B cell (primary cell): ENCODE measurements around the gene CTDP1. TPM values are rescaled to one million over a fixed set of nuclear protein-coding genes. Genes with fewer than 3 reads are reported as not detected.

Experiments used
- ATAC-seq: fragments of 200-7000 bp; cut with Tn5 transposase; one replicate; pipeline ENCODE4 v1.10.0; 2021; ENCODE audit warnings: low read depth, mild to moderate bottlenecking, moderate number of reproducible peaks, moderate library complexity
- CTCF ChIA-PET: fragments of 350-600 bp; sonication (Branson Sonifier 250); formaldehyde crosslinking; loops from one replicate; lab custom pipeline; 2021; ENCODE audit warnings: antibody characterized with exemption, inconsistent platforms; lab: Charles Lee
- POLR2A ChIA-PET: fragments of 350-600 bp; sonication (Branson Sonifier 250); formaldehyde crosslinking; loops from one replicate; lab custom pipeline; 2021; ENCODE audit warnings: antibody characterized with exemption; lab: Charles Lee
- DNase-seq: peaks from one replicate; pipeline ENCODE4 v3.0.0; 2013
- H2AFZ ChIP-seq: 2 replicates; pipeline ENCODE4 v1.6.1; 2012; ENCODE audit warnings: mild to moderate bottlenecking, low read depth, low read length; ENCODE audit not compliant: insufficient read depth, poor library complexity, severe bottlenecking
- H3K27ac ChIP-seq, 2 donors: 1 replicate in 1 of 2; 2 replicates in 1 of 2; pipeline ENCODE4 v1.5.1; 2012 to 2013; ENCODE audit warnings: low read length in 2 of 2, mild to moderate bottlenecking in 2 of 2, moderate library complexity in 1 of 2
- H3K27me3 ChIP-seq, 4 experiments: fragments of 200-600 bp in 1 of 4; sonication (generic) in 1 of 4; replicated peaks in 1 of 4; 1 replicate in 2 of 4; 2 replicates in 2 of 4; pipeline versions ENCODE4 v1.6.1 to v1.7.0; 2013 to 2016; ENCODE audit warnings: low read length in 3 of 4, mild to moderate bottlenecking in 2 of 4, mixed read lengths in 1 of 4, moderate library complexity in 1 of 4; ENCODE audit not compliant: insufficient read depth in 4 of 4, control insufficient read depth in 3 of 4; ENCODE audit errors: control extremely low read depth in 1 of 4
- H3K36me3 ChIP-seq, 2 experiments: replicated peaks in 1 of 2; 1 replicate in 1 of 2; 2 replicates in 1 of 2; pipeline versions ENCODE4 v1.6.1 to v1.7.1; 2013; ENCODE audit warnings: low read length in 1 of 2; ENCODE audit not compliant: insufficient read depth in 2 of 2, control insufficient read depth in 1 of 2; ENCODE audit errors: control extremely low read depth in 1 of 2, extremely low read depth in 1 of 2
- H3K4me1 ChIP-seq, 2 donors: fragments of 200-600 bp in 1 of 2; sonication (generic) in 1 of 2; 1 replicate in 1 of 2; 2 replicates in 1 of 2; pipeline versions ENCODE4 v1.5.1 to v1.6.1; 2013 to 2017; ENCODE audit warnings: low read length in 2 of 2; ENCODE audit not compliant: control insufficient read depth in 2 of 2, insufficient read depth in 2 of 2
- H3K4me2 ChIP-seq: replicated peaks from 2 replicates; pipeline ENCODE3; 2012; ENCODE audit warnings: mild to moderate bottlenecking, low read depth, low read length; ENCODE audit not compliant: poor library complexity, severe bottlenecking
- H3K4me3 ChIP-seq, 5 experiments: fragments of 200-600 bp in 1 of 5; sonication (generic) in 1 of 5; 1 replicate in 3 of 5; 2 replicates in 2 of 5; pipeline versions ENCODE4 v1.5.1 to v1.7.0; 2011 to 2016; ENCODE audit warnings: low read length in 4 of 5, mild to moderate bottlenecking in 4 of 5, low read depth in 2 of 5, control low read depth in 1 of 5, moderate library complexity in 1 of 5; ENCODE audit not compliant: insufficient read depth in 1 of 5; ENCODE audit errors: control extremely low read depth in 1 of 5, extremely low read depth in 1 of 5
- H3K79me2 ChIP-seq: fragments of 200-600 bp; sonication (generic); one replicate; pipeline ENCODE4 v1.6.0; 2016; ENCODE audit warnings: low read length; ENCODE audit not compliant: control insufficient read depth, insufficient read depth
- H3K9ac ChIP-seq: fragments of 200-600 bp; sonication (generic); 2 replicates; pipeline ENCODE4 v1.6.1; 2017; ENCODE audit warnings: mild to moderate bottlenecking, low read length, moderate library complexity
- H3K9me3 ChIP-seq, 3 donors: one replicate each; pipeline versions ENCODE4 v1.6.1 to v1.7.1; 2013; ENCODE audit warnings: low read length in 2 of 3; ENCODE audit not compliant: control insufficient read depth in 2 of 3, insufficient read depth in 1 of 3; ENCODE audit errors: control extremely low read depth in 1 of 3
- H4K20me1 ChIP-seq: 2 replicates; pipeline ENCODE4 v1.6.0; 2012; ENCODE audit warnings: mild to moderate bottlenecking, low read length; ENCODE audit not compliant: insufficient read depth, control insufficient read depth, poor library complexity, severe bottlenecking
- H3K27ac Mint-ChIP-seq: one replicate; pipeline ENCODE4 v1.8.0; 2021; ENCODE audit warnings: mixed read lengths
- H3K27me3 Mint-ChIP-seq: one replicate; pipeline ENCODE4 v1.8.0; 2021; ENCODE audit warnings: mixed read lengths
- H3K4me1 Mint-ChIP-seq: one replicate; pipeline ENCODE4 v1.8.0; 2021; ENCODE audit warnings: mixed read lengths
- H3K4me3 Mint-ChIP-seq: one replicate; pipeline ENCODE4 v1.8.0; 2021; ENCODE audit warnings: mixed read lengths
- H3K9me3 Mint-ChIP-seq: one replicate; pipeline ENCODE4 v1.8.0; 2022; ENCODE audit warnings: mixed read lengths; ENCODE audit not compliant: insufficient read depth
- CTCF ChIP-seq: fragments of 200-600 bp; IDR thresholded peaks from one replicate; pipeline ENCODE4 v1.8.0; 2022; ENCODE audit warnings: antibody characterized with exemption, mild to moderate bottlenecking
- EZH2 ChIP-seq: IDR thresholded peaks from 2 replicates; pipeline ENCODE4 v1.6.1; 2012; ENCODE audit warnings: borderline replicate concordance, low read depth, mild to moderate bottlenecking, moderate library complexity, low read length; ENCODE audit not compliant: insufficient read depth, poor library complexity, severe bottlenecking
- WGBS: methylation state at CpG from one replicate; pipeline ENCODE4 v1.1.5; 2013; ENCODE audit warnings: missing lambda C conversion rate; ENCODE audit not compliant: insufficient coverage; 5-methylcytosine and 5-hydroxymethylcytosine counted together
- intact Hi-C: fragments of 100-400 bp; cut with micrococcal nuclease; formaldehyde crosslinking; loops from one replicate; pipeline ENCODE4 v1.10.0; 2022
- polyA plus RNA-seq: library from polyadenylated mRNA; depleted of rRNA; stranded (reverse); fragments of >200 nt; gene quantifications from 2 replicates; pipeline ENCODE4 v1.2.3, GENCODE V29; 2012
- total RNA-seq, 2 donors: library from RNA; stranded (reverse); fragments of 120-200 nt in 1 of 2; gene quantifications; 1 replicate in 1 of 2; 2 replicates in 1 of 2; pipeline versions ENCODE4 v1.2.3 to v1.2.4, GENCODE V29; 2013 to 2022

CTDP1 gene
- total and polyA plus RNA-seq, 2 donors (not counting 1 experiment from before 2014, with no cell fraction given), result 14.3 to 33.3 TPM

DNA sequence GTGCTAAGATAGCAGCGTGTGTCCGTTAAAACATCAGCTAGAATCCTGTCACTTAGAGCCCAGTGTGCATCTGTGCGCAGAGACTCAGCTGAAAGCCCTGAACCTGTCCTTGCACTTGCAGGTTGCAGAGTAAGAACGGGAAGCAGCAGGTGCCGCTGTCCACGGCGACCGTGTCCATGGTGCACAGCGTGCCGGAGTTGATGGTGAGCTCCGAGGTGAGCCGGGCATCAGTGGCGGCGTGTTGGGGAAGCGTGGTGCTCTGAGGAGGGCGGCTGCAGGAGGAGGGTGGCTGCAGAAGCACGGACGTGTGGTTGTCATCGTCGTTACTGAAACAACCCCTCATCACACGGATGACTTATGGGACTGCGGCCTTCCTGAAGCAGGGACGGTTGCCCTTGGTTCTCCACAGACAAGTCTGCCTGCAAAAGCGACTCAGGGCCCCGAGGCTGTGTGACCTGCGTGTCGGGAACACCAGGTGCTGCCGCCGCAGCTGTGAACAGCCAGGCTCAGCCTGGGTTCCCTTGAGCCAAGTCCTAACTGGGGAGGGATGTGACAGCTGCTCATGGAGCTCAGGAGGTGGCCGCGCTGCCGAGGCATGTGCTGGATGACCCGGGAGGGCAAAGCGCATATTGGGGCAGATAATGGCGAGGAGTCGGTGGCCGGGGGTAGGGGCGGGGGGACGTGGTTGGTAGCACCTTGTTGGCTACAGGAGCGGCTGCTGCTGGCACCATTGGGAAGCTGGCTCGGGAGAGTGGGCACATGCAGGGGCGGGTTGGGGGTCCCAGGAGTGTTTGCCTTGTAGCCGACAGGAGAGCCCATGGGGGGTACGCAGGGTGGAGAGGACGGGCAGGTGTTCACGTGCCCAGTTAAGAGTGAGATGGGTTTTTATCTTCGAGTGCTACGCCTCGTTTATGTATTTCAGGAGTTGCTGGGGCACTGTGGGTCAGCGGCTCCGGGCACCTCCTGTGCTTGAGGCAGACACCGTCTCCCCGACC is 16.6 kb downstream of the CTDP1 start:
- H3K4me3 ChIP-seq, result no peak overlapping the region
- no peak overlapping the region for H3K27ac Mint-ChIP-seq
- H3K27ac ChIP-seq, result no peak overlapping the region
- intact Hi-C loops, result no loop called here
- POLR2A ChIA-PET, result no interaction called here
- H3K27me3 ChIP-seq, result no peaks in the 10 kb centered on the region
- peaks cover 0 to 54% of the 10 kb centered on the region in 2 experiments for H3K36me3 ChIP-seq
- H2AFZ ChIP-seq, result no peak overlapping the region
- no peak overlapping the region for H3K9ac ChIP-seq
- no peak overlapping the region for H3K4me2 ChIP-seq
- DNase-seq, result no peak
- H4K20me1 ChIP-seq, result peaks cover 64% of the 10 kb centered on the region
- TF ChIP-seq CTCF, result no peak
- TF ChIP-seq EZH2, result no peak
- H3K9me3 ChIP-seq, result no peaks in the 10 kb centered on the region
- H3K4me1 Mint-ChIP-seq, result peaks cover 6% of the 10 kb centered on the region
- CTCF ChIA-PET, result no interaction called here
- H3K9me3 Mint-ChIP-seq, result no peaks in the 10 kb centered on the region
- ATAC-seq, result no peak
- no peak overlapping the region for H3K4me3 Mint-ChIP-seq
- H3K4me1 ChIP-seq, result no peaks in the 10 kb centered on the region
- no peaks in the 10 kb centered on the region for H3K27me3 Mint-ChIP-seq
- peaks cover 79% of the 10 kb centered on the region for H3K79me2 ChIP-seq
- WGBS, result 96% methylated on average over 53 of the region's 53 CpGs

DNA sequence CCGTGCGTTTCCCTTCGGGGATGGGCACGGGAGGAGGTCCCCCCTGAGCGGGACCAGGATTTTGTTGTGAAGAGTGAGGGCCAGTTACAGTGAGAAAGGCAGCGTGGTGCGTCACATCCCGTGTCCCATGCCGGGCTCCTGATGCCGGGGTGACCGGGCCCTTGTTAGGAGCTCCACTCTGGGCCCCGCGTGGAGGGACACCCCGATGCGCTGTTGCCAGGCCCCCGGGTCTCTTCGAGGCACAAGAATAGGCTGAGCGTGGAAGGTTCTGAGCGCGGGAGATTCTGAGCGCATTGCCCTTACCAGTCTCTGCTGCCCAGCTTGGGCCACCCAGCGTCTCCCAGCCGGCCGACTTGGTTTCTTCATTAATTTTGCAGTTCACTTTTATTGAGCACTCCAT is 17.6 kb downstream of the CTDP1 start:
- Histone ChIP-seq H3K79me2 (peaks cover 80% of the 10 kb centered on the region), H3K27me3 (no peaks in the 10 kb centered on the region), H3K4me2 (no peak overlapping the region), H3K9me3 (no peaks in the 10 kb centered on the region), H3K36me3 (peaks cover 0 to 57% of the 10 kb centered on the region in 2 experiments), H3K4me1 (no peaks in the 10 kb centered on the region), H3K27ac (no peak overlapping the region), H4K20me1 (peaks cover 65% of the 10 kb centered on the region), H3K4me3 (no peak overlapping the region), H2AFZ (no peak overlapping the region), H3K9ac (no peak overlapping the region)
- Mint-ChIP-seq H3K4me3 (no peak overlapping the region), H3K27me3 (no peaks in the 10 kb centered on the region), H3K4me1 (peaks cover 6% of the 10 kb centered on the region), H3K27ac (no peak overlapping the region), H3K9me3 (no peaks in the 10 kb centered on the region)
- 96% methylated on average over 23 of the region's 24 CpGs for WGBS
- ATAC-seq (no peak), DNase-seq (no peak)
- ChIA-PET POLR2A (no interaction called here), CTCF (no interaction called here)
- intact Hi-C loops, result no loop called here
- no peak for TF ChIP-seq EZH2
- no peak for TF ChIP-seq CTCF
